Muscle of leg (tissue), 11 donors: ENCODE results near the gene WLS. TPM values are rescaled to one million over a fixed set of nuclear protein-coding genes. Genes with fewer than 3 reads are reported as not detected.

Source experiments
- DNase-seq: peaks from one replicate; pipeline ENCODE4 v3.0.0; 2013
- H3K27ac ChIP-seq: one replicate; pipeline ENCODE4 v1.5.1; 2013; ENCODE audit warnings: mild to moderate bottlenecking, low read length, control low read depth
- H3K27me3 ChIP-seq: one replicate; pipeline ENCODE4 v1.6.1; 2013; ENCODE audit warnings: low read length; ENCODE audit not compliant: control insufficient read depth, insufficient read depth
- H3K36me3 ChIP-seq: one replicate; pipeline ENCODE4 v1.6.1; 2013; ENCODE audit warnings: low read length; ENCODE audit not compliant: control insufficient read depth, insufficient read depth
- H3K4me1 ChIP-seq: one replicate; pipeline ENCODE4 v1.6.1; 2013; ENCODE audit warnings: low read length; ENCODE audit not compliant: control insufficient read depth, insufficient read depth
- H3K4me3 ChIP-seq: one replicate; pipeline ENCODE4 v1.5.1; 2013; ENCODE audit warnings: low read length, control low read depth
- H3K9me3 ChIP-seq: replicated peaks from 2 replicates; pipeline ENCODE4 v1.6.1; 2013; ENCODE audit warnings: low read depth, low read length; ENCODE audit not compliant: control insufficient read depth
- WGBS: methylation state at CpG from one replicate; pipeline ENCODE4 v1.1.5; 2013; ENCODE audit warnings: missing lambda C conversion rate; ENCODE audit not compliant: insufficient coverage; 5-methylcytosine and 5-hydroxymethylcytosine counted together
- polyA plus RNA-seq, 8 donors: library from polyadenylated mRNA; unstranded; fragments of 120-200 nt; gene quantifications; one replicate each; pipeline versions ENCODE4 v1.2.1 to v1.2.3, GENCODE V29; 2013; ENCODE audit warnings: inconsistent platforms in 1 of 8, low replicate concordance in 1 of 8; ENCODE audit not compliant: insufficient read length in 8 of 8, insufficient read depth in 1 of 8
- total RNA-seq: library from RNA; stranded (reverse); fragments of 120-200 nt; gene quantifications from one replicate; pipeline ENCODE4 v1.2.4, GENCODE V29; 2013

The WLS gene
- total and polyA plus RNA-seq, 9 donors = 62.7 to 126 (median 78.2) TPM

DNA sequence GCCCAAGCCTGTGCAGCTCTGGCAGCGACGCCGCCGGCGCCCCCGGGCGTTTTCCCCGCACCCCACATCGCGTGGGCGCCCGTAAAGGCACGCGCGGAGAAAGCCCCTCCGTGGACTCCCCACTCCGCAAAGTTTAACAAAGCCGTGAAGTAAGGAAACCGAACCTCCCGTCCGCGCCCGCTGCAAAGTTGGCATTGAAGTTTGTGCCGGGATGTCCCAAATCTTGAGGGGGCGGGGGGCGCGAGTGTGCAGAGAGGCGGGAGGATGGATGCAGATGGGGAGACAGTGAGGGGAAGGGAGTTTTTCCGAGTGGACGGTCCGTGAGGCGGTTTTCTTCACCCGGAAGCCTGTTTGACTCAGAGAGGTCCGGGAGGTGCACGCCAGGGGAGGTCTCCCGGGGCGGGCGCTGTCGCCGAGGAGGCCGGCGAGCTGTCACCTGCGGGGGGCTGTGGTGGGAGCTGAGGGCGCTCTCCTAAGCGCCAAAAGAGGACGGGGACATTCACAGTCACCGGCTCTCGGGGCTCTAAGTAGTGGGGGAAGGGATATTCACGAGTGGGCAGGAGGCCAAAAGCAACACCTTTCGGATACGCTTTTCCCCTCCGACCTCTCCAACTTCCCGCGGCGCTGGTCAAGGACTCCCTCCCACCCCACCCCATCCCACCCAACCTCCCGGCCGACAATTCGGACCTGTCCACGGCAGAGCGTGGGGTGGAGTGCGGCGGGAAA lies 1.3 kb downstream of the WLS start:
- H3K4me1 ChIP-seq = peaks cover 13% of the 10 kb centered on the region
- under 1% methylated on average over 45 of the region's 62 CpGs for WGBS
- H3K4me3 ChIP-seq = peak overlapping the region; percentile 60
- H3K27me3 ChIP-seq = no peaks in the 10 kb centered on the region
- H3K36me3 ChIP-seq = peaks cover 2% of the 10 kb centered on the region
- peak overlapping the region; percentile 89 for H3K27ac ChIP-seq
- DNase-seq = peak; percentile 55
- no peaks in the 10 kb centered on the region for H3K9me3 ChIP-seq

DNA sequence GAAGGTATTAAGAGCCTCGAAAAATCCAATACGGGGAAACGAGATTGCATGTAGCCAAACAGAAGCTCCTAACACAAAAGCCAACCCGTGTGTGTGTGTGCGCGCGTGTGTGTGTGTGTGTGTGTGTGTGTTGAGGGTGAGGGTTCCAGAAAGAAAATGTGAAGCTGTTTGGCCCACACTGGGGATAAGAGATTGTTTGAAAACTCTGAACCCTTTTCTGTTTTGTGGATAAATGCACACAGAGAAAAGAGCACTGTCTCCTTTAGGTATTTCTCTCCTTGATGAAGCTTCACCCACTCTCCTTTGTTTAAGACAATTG lies 1.9 kb downstream of the WLS start:
- Histone ChIP-seq H3K9me3 (no peaks in the 10 kb centered on the region), H3K36me3 (peaks cover 2% of the 10 kb centered on the region), H3K27ac (peak overlapping the region; percentile 89), H3K4me1 (peaks cover 13% of the 10 kb centered on the region), H3K4me3 (peak overlapping the region; percentile 60), H3K27me3 (no peaks in the 10 kb centered on the region)
- DNase-seq = peak; percentile 63
- 0% methylated on average over 3 of the region's 7 CpGs for WGBS

- Histone ChIP-seq H3K27me3 (no peaks in the 10 kb centered on the region), H3K4me1 (peaks cover 13% of the 10 kb centered on the region), H3K4me3 (peak overlapping the region; percentile 60), H3K27ac (peak overlapping the region; percentile 89), H3K36me3 (peaks cover 2% of the 10 kb centered on the region), H3K9me3 (no peaks in the 10 kb centered on the region)
- 35% methylated on average over 4 of the region's 7 CpGs for WGBS
- peak; percentile 44 for DNase-seq
These were observed 2.5 kb downstream of the WLS start for GRCh38 chr1:68229650-68230483.

GRCh38 chr1:68228851-68229250 lies 3.5 kb downstream of the WLS start:
- peak overlapping the region; percentile 53 for H3K27ac ChIP-seq
- peaks cover 20% of the 10 kb centered on the region for H3K4me1 ChIP-seq
- peak; percentile 63 for DNase-seq

GRCh38 chr1:68227598-68227997 lies 4.7 kb downstream of the WLS start:
- Histone ChIP-seq H3K4me1 (peaks cover 16% of the 10 kb centered on the region), H3K27ac (no peak overlapping the region), H3K27me3 (no peaks in the 10 kb centered on the region), H3K9me3 (no peaks in the 10 kb centered on the region), H3K36me3 (peaks cover 2% of the 10 kb centered on the region), H3K4me3 (no peak overlapping the region)
- DNase-seq = no peak

More at GRCh38 chr1:68228851-68229250, 3.5 kb downstream of the WLS start:
- no CpG with 5 or more reads among the region's 3 CpGs for WGBS
- Histone ChIP-seq H3K9me3 (no peaks in the 10 kb centered on the region), H3K27me3 (no peaks in the 10 kb centered on the region), H3K36me3 (peaks cover 2% of the 10 kb centered on the region), H3K4me3 (no peak overlapping the region)

GRCh38 chr1:68225781-68226180 lies 6.5 kb downstream of the WLS start:
- peaks cover 2% of the 10 kb centered on the region for H3K36me3 ChIP-seq
- H3K4me1 ChIP-seq = peaks cover 20% of the 10 kb centered on the region
- no peak overlapping the region for H3K27ac ChIP-seq
- H3K27me3 ChIP-seq = no peaks in the 10 kb centered on the region
- WGBS = no CpG with 5 or more reads among the region's 1 CpG
- H3K4me3 ChIP-seq = no peak overlapping the region
- no peaks in the 10 kb centered on the region for H3K9me3 ChIP-seq
- DNase-seq = no peak

GRCh38 chr1:68223687-68224086 lies 8.6 kb downstream of the WLS start:
- Histone ChIP-seq H3K27me3 (no peaks in the 10 kb centered on the region), H3K27ac (peak overlapping the region; percentile 84), H3K4me3 (no peak overlapping the region), H3K36me3 (peaks cover 2% of the 10 kb centered on the region), H3K9me3 (no peaks in the 10 kb centered on the region), H3K4me1 (peaks cover 12% of the 10 kb centered on the region)
- WGBS = 27% methylated on average over 1 of the region's 2 CpGs
- peak; percentile 98 for DNase-seq

- Histone ChIP-seq H3K27me3 (no peaks in the 10 kb centered on the region), H3K9me3 (no peaks in the 10 kb centered on the region), H3K4me3 (no peak overlapping the region), H3K4me1 (peaks cover 22% of the 10 kb centered on the region), H3K36me3 (peaks cover 2% of the 10 kb centered on the region), H3K27ac (peak overlapping the region; percentile 1)
- peak; percentile 51 for DNase-seq
- no CpG with 5 or more reads among the region's 5 CpGs for WGBS
These were observed 10.3 kb downstream of the WLS start for GRCh38 chr1:68221980-68222373.

GRCh38 chr1:68221001-68221979 lies 11.0 kb downstream of the WLS start:
- H3K4me1 ChIP-seq = peaks cover 25% of the 10 kb centered on the region
- H3K36me3 ChIP-seq = no peaks in the 10 kb centered on the region
- H3K27ac ChIP-seq = peak overlapping the region; percentile 37
- no peaks in the 10 kb centered on the region for H3K27me3 ChIP-seq
- H3K4me3 ChIP-seq = no peak overlapping the region
- DNase-seq = no peak
- no peaks in the 10 kb centered on the region for H3K9me3 ChIP-seq
- no CpG with 5 or more reads among the region's 4 CpGs for WGBS
